ENCODE measurements around the gene ATP7B. TPM values are rescaled to one million over a fixed set of nuclear protein-coding genes. Genes with fewer than 3 reads are reported as not detected.
A peak's percentile ranks its signal among the peaks of the same experiment; 100 is the strongest.

Gene ATP7B
- total RNA-seq, 1 donor from 2014 or later = 3.8 TPM

GRCh38 chr13:51942189-51942588 lies 69.1 kb downstream of the ATP7B start:
- no peak for DNase-seq

GRCh38 chr13:51938454-51938853 lies 72.8 kb downstream of the ATP7B start:
- TF ChIP-seq CTCF (IDR thresholded peaks at IDR 0.05; ENCODE audit: borderline replicate concordance) = no peak
- H3K27me3 ChIP-seq (ENCODE audit: low read depth) = no peaks in the 10 kb centered on the region
- no peaks in the 10 kb centered on the region for H3K9me3 ChIP-seq (replicated peaks)
- DNase-seq = no peak
- H3K4me1 ChIP-seq = no peaks in the 10 kb centered on the region
- peaks cover 66% of the 10 kb centered on the region for H3K36me3 ChIP-seq
- H3K4me3 ChIP-seq = no peak overlapping the region
- intact Hi-C loops (cut with micrococcal nuclease) = no loop called here
- H3K27ac ChIP-seq (replicated peaks) = no peak overlapping the region

More at GRCh38 chr13:51942189-51942588, 69.1 kb downstream of the ATP7B start:
- H3K36me3 ChIP-seq = peaks cover 61% of the 10 kb centered on the region
- H3K4me1 ChIP-seq = no peaks in the 10 kb centered on the region
- TF ChIP-seq CTCF (IDR thresholded peaks at IDR 0.05; ENCODE audit: borderline replicate concordance) = no peak
- H3K27ac ChIP-seq (replicated peaks) = no peak overlapping the region
- no peaks in the 10 kb centered on the region for H3K27me3 ChIP-seq (ENCODE audit: low read depth)
- H3K4me3 ChIP-seq = no peak overlapping the region
- intact Hi-C loops (cut with micrococcal nuclease) = no loop called here
- no peaks in the 10 kb centered on the region for H3K9me3 ChIP-seq (replicated peaks)

GRCh38 chr13:51937320-51938290 lies 73.6 kb downstream of the ATP7B start:
- Histone ChIP-seq H3K27ac (replicated peaks) (no peak overlapping the region), H3K36me3 (peaks cover 65% of the 10 kb centered on the region), H3K9me3 (replicated peaks) (no peaks in the 10 kb centered on the region), H3K27me3 (ENCODE audit: low read depth) (no peaks in the 10 kb centered on the region), H3K4me1 (no peaks in the 10 kb centered on the region), H3K4me3 (no peak overlapping the region)
- TF ChIP-seq CTCF (IDR thresholded peaks at IDR 0.05; ENCODE audit: borderline replicate concordance) = no peak
- intact Hi-C loops (cut with micrococcal nuclease) = no loop called here
- DNase-seq = no peak

- Histone ChIP-seq H3K36me3 (peaks cover 59% of the 10 kb centered on the region), H3K27me3 (ENCODE audit: low read depth) (no peaks in the 10 kb centered on the region), H3K9me3 (replicated peaks) (no peaks in the 10 kb centered on the region), H3K4me1 (no peaks in the 10 kb centered on the region), H3K27ac (replicated peaks) (no peak overlapping the region), H3K4me3 (no peak overlapping the region)
- intact Hi-C loops (cut with micrococcal nuclease) = no loop called here
- TF ChIP-seq CTCF (IDR thresholded peaks at IDR 0.05; ENCODE audit: borderline replicate concordance) = peak; percentile 55
- DNase-seq = no peak
Observed at GRCh38 chr13:51935326-51936171, 75.7 kb downstream of the ATP7B start.

- H3K9me3 ChIP-seq (replicated peaks) = no peaks in the 10 kb centered on the region
- intact Hi-C loops (cut with micrococcal nuclease) = no loop called here
- no peaks in the 10 kb centered on the region for H3K27me3 ChIP-seq (ENCODE audit: low read depth)
Observed at GRCh38 chr13:51934461-51935087, 76.7 kb downstream of the ATP7B start.

More at GRCh38 chr13:51934461-51935087, 76.7 kb downstream of the ATP7B start:
- peaks cover 54% of the 10 kb centered on the region for H3K36me3 ChIP-seq
- no peak for DNase-seq
- no peaks in the 10 kb centered on the region for H3K4me1 ChIP-seq
- H3K4me3 ChIP-seq = no peak overlapping the region
- no peak for TF ChIP-seq CTCF (IDR thresholded peaks at IDR 0.05; ENCODE audit: borderline replicate concordance)
- H3K27ac ChIP-seq (replicated peaks) = no peak overlapping the region

Measured in left ventricle myocardium inferior (tissue), 1 donor.